Kidney (tissue), 14 donors: ENCODE data around the gene YJU2. TPM values are rescaled to one million over a fixed set of nuclear protein-coding genes. Genes with fewer than 3 reads are reported as not detected.

Source experiments
- DNase-seq, 5 donors: peaks; one replicate each; pipeline ENCODE4 v3.0.0-alpha.2; 2013 to 2020
- FAIRE-seq: peaks from 2 replicates; lab custom pipeline; 2012; peaks lifted over from hg19 to GRCh38; lab: Jason Lieb, UNC
- H3K27ac ChIP-seq, 2 donors: one replicate each; pipeline ENCODE4 v1.7.0; 2013; ENCODE audit warnings: low read depth in 2 of 2, low read length in 2 of 2, inconsistent platforms in 1 of 2
- H3K27me3 ChIP-seq: one replicate; pipeline ENCODE4 v1.7.1; 2013; ENCODE audit warnings: low read length, inconsistent platforms; ENCODE audit not compliant: control insufficient read depth, insufficient read depth
- H3K36me3 ChIP-seq, 3 donors: one replicate each; pipeline versions ENCODE4 v1.7.0 to v1.7.1; 2013; ENCODE audit warnings: low read length in 3 of 3, control low read depth in 1 of 3, inconsistent platforms in 1 of 3; ENCODE audit not compliant: insufficient read depth in 3 of 3, control insufficient read depth in 2 of 3
- H3K4me1 ChIP-seq, 3 donors: one replicate each; pipeline versions ENCODE4 v1.7.0 to v1.7.1; 2013; ENCODE audit warnings: low read length in 3 of 3, inconsistent platforms in 1 of 3, low read depth in 1 of 3; ENCODE audit not compliant: control insufficient read depth in 2 of 3, insufficient read depth in 2 of 3
- H3K4me3 ChIP-seq, 3 donors: one replicate each; pipeline versions ENCODE4 v1.7.0 to v1.8.1; 2013; ENCODE audit warnings: low read length in 3 of 3, control low read depth in 1 of 3, inconsistent platforms in 1 of 3
- H3K9ac ChIP-seq, 3 donors: one replicate each; pipeline versions ENCODE4 v1.7.0 to v1.7.1; 2013; ENCODE audit warnings: low read length in 3 of 3, control low read depth in 1 of 3, inconsistent platforms in 1 of 3
- H3K9me3 ChIP-seq, 3 donors: one replicate each; pipeline versions ENCODE4 v1.7.0 to v1.7.1; 2013; ENCODE audit warnings: low read length in 3 of 3, control low read depth in 1 of 3, inconsistent platforms in 1 of 3; ENCODE audit not compliant: control insufficient read depth in 2 of 3, insufficient read depth in 1 of 3
- CTCF ChIP-seq: IDR thresholded peaks from 3 replicates; pipeline ENCODE4 v1.5.1; 2012; ENCODE audit warnings: mild to moderate bottlenecking, moderate library complexity, borderline replicate concordance; ENCODE audit not compliant: insufficient read depth; ENCODE audit errors: extremely low read depth
- intact Hi-C: fragments of 100-400 bp; cut with DNase I; formaldehyde crosslinking; loops from one replicate; pipeline ENCODE4 v1.11.1; 2022
- polyA plus RNA-seq: library from polyadenylated mRNA; stranded (reverse); fragments of 350-450 nt; fragmentation: Illumina TruSeq; extraction: RNeasy Lipid Tissue Mini Kit (QIAGEN cat#74804); gene quantifications from one replicate; pipeline ENCODE4 v1.2.3, GENCODE V29; 2014; ENCODE audit warnings: low read depth, low replicate concordance; ENCODE audit not compliant: insufficient read depth
- total RNA-seq: library from RNA; stranded (reverse); fragmentation: NEBNext Ultra II Directional; extraction: Animal tissue kit (Norgen Biotek cat#: 25700); gene quantifications from one replicate; pipeline ENCODE4 v1.2.1, GENCODE V29; 2021
- donor health status: control.
- donor health status: control.
- donor health status: control.
- donor health status: control.
- donor health status: control.
- donor health status: DM: yes; HTN: yes; CAD: no.
- donor health status: Normal renal cell carcinoma (clear cell type).

The YJU2 gene
- total and polyA plus RNA-seq, 2 donors from 2014 or later, result 22.5 to 26.0 TPM

DNA sequence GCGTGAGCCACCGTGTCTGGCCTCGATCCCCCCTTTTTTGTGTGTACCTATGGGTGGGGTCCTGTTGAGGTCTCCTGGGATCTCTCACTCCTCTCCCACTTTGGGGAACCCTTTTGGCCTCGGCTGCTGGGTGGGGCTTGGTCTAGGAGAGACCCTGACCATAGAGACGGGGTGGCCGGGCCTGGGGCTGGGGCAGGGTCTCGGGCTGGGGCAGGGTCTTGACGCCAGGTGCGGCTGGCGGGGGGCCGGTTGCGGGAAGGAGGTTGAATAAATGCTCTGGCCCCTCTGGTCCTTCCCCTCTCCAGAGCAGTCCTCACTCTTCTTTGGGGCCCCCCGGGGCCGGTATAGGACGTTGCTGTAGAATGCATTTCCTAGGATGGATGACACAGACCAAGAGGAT is 45.6 kb downstream of the YJU2 start:
- no peak overlapping the region for H3K9ac ChIP-seq
- H3K27me3 ChIP-seq, result no peaks in the 10 kb centered on the region

DNA sequence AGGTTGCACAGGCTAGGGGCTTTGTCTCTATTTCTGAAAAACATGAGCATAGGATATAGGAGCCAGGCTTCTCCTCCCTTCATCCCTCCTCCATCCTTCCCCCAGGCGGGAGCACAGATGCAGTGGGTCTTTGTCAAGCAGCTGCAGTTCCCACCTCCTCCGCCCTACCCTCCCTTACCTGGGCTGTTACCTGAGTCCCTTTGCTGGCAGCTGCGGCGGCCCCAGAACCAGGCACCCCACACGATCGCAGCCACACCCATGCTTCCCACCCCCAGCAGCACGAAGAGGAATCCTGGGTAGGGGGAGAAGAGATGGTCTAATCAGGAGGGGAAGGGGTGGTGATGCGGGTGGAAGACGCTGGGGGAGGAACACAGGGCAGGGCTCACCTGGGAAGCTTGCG is 47.5 kb downstream of the YJU2 start:
- intact Hi-C loops, result no loop called here
- Histone ChIP-seq H3K27me3 (no peaks in the 10 kb centered on the region), H3K27ac (no peak overlapping the region), H3K9ac (no peak overlapping the region), H3K4me1 (no peaks in the 10 kb centered on the region), H3K36me3 (no peaks in the 10 kb centered on the region), H3K4me3 (no peak overlapping the region), H3K9me3 (no peaks in the 10 kb centered on the region)
- FAIRE-seq (no peak), DNase-seq (no peak)
- TF ChIP-seq CTCF, result no peak

More for the DNA sequence above, 45.6 kb downstream of the YJU2 start:
- Histone ChIP-seq H3K27ac (no peak overlapping the region), H3K36me3 (no peaks in the 10 kb centered on the region), H3K9me3 (no peaks in the 10 kb centered on the region), H3K4me3 (no peak overlapping the region), H3K4me1 (no peaks in the 10 kb centered on the region)
- no peak for TF ChIP-seq CTCF
- no peak for FAIRE-seq
- intact Hi-C loops, result no loop called here
- peak in 1 of 5 donors; percentile 76 for DNase-seq

GRCh38 chr19:4295972-4296771 is 49.3 kb downstream of the YJU2 start:
- H3K27ac ChIP-seq, result no peak overlapping the region

More at GRCh38 chr19:4295972-4296771, 49.3 kb downstream of the YJU2 start:
- no peak for FAIRE-seq
- Histone ChIP-seq H3K9me3 (no peaks in the 10 kb centered on the region), H3K4me1 (no peaks in the 10 kb centered on the region), H3K27me3 (no peaks in the 10 kb centered on the region), H3K4me3 (no peak overlapping the region), H3K9ac (no peak overlapping the region), H3K36me3 (no peaks in the 10 kb centered on the region)
- no peak for DNase-seq
- intact Hi-C loops, result no loop called here
- no peak for TF ChIP-seq CTCF
